ENCODE measurements around the gene RPS27. TPM values are rescaled to one million over a fixed set of nuclear protein-coding genes. Genes with fewer than 3 reads are reported as not detected.
A peak's percentile ranks its signal among the peaks of the same experiment; 100 is the strongest.

RPS27 gene
- total and polyA plus RNA-seq, 2 of the 13 experiments (the other 11 are each of a cell fraction or from before 2014, with no cell fraction given), result 3,737 to 9,964 TPM

DNA sequence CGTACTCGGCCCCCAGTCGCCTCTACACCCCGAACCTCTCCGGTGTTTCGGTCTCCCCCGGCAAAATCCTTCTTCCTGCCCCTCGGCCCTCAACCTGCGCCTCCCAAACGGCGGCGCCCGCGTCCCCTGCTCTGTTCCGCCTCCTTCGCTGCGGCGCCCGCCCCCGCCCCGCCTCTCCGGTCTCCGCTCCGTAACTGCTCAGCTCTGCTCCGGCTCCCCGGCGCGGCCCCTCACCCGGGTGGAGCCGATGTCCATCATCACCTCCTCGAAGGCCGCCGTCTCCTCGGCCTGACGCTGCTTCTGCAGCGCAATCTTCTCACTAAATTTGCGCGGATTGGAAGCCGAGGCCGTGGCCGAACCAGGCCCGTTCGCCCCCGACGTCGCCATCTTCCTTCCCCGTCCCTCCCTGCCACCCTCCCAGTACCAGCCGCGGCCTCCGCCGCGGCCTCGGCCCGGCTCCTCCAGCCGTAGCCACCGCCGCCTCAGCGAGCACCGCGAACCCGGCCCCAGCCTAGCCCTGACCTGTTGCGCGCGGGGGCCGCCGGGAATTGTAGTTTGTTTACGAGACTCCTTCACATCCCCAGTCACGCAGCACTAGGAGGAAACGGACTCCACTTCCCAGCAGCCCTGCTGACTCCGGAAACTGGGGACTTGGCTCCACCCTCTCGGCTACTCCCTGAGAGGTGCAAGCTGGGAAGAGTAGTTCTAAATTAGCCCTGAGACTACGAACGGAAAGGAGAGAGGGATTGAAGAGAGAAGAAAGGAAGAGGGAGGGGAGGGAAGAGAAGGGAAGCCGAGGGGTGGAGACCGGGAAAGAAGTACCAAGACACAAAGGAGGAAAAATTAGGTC lies 32.2 kb upstream of the RPS27 start, which contains the start of gene CRTC2 (continued):
- TF ChIP-seq MAZ (IDR thresholded peaks at IDR 0.05; ENCODE audit: borderline replicate concordance, low read depth, low read length) (no peak), MAZ (CRISPR knock-in tag; IDR thresholded peaks at IDR 0.05; ENCODE audit: low read depth) (peak; percentile 75), ZNF101 (CRISPR knock-in tag; IDR thresholded peaks at IDR 0.05; ENCODE audit: borderline replicate concordance, low read depth) (no peak; the same call in 1 of the 2 replicates), ZNF460 (CRISPR knock-in tag; IDR thresholded peaks at IDR 0.05; ENCODE audit: borderline replicate concordance) (peak; percentile 17; the same call in 1 of the 2 replicates), STAG1 (CRISPR knock-in tag; IDR thresholded peaks at IDR 0.05) (no peak), PHF20 (CRISPR knock-in tag; IDR thresholded peaks at IDR 0.05) (peak; percentile 57), ZNF331 (CRISPR knock-in tag; IDR thresholded peaks at IDR 0.05) (no peak), POLR2A (IDR thresholded peaks at IDR 0.05; ENCODE audit: insufficient read depth in 1 of 2, low read depth in 2 of 2, low read length in 2 of 2) (peak in 1 of 2 experiments; percentile 71; a peak in 3 of 4 replicates), ARNT (IDR thresholded peaks at IDR 0.05) (no peak), ZMAT3 (CRISPR knock-in tag; conservative IDR thresholded peaks at IDR 0.05) (no peak), GTF3A (CRISPR knock-in tag; conservative IDR thresholded peaks at IDR 0.05) (no peak), SALL1 (CRISPR knock-in tag; IDR thresholded peaks at IDR 0.05) (peak; percentile 58; the same call in 1 of the 2 replicates), MLLT10 (CRISPR knock-in tag; IDR thresholded peaks at IDR 0.05) (no peak)
- TF ChIP-seq, protein P1, sequence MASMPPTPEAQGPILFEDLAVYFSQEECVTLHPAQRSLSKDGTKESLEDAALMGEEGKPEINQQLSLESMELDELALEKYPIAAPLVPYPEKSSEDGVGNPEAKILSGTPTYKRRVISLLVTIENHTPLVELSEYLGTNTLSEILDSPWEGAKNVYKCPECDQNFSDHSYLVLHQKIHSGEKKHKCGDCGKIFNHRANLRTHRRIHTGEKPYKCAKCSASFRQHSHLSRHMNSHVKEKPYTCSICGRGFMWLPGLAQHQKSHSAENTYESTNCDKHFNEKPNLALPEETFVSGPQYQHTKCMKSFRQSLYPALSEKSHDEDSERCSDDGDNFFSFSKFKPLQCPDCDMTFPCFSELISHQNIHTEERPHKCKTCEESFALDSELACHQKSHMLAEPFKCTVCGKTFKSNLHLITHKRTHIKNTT (CRISPR knock-in tag; IDR thresholded peaks at IDR 0.05), result peak; percentile 62; the same call in 1 of the 2 replicates
- TF ChIP-seq, protein P2, sequence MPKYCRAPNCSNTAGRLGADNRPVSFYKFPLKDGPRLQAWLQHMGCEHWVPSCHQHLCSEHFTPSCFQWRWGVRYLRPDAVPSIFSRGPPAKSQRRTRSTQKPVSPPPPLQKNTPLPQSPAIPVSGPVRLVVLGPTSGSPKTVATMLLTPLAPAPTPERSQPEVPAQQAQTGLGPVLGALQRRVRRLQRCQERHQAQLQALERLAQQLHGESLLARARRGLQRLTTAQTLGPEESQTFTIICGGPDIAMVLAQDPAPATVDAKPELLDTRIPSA (CRISPR knock-in tag; IDR thresholded peaks at IDR 0.05; ENCODE audit: borderline replicate concordance), result no peak
- TF ChIP-seq, protein P3, sequence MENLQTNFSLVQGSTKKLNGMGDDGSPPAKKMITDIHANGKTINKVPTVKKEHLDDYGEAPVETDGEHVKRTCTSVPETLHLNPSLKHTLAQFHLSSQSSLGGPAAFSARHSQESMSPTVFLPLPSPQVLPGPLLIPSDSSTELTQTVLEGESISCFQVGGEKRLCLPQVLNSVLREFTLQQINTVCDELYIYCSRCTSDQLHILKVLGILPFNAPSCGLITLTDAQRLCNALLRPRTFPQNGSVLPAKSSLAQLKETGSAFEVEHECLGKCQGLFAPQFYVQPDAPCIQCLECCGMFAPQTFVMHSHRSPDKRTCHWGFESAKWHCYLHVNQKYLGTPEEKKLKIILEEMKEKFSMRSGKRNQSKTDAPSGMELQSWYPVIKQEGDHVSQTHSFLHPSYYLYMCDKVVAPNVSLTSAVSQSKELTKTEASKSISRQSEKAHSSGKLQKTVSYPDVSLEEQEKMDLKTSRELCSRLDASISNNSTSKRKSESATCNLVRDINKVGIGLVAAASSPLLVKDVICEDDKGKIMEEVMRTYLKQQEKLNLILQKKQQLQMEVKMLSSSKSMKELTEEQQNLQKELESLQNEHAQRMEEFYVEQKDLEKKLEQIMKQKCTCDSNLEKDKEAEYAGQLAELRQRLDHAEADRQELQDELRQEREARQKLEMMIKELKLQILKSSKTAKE (CRISPR knock-in tag; IDR thresholded peaks at IDR 0.05; ENCODE audit: borderline replicate concordance), result no peak; the same call in 1 of the 2 replicates
- TF ChIP-seq, protein P4, sequence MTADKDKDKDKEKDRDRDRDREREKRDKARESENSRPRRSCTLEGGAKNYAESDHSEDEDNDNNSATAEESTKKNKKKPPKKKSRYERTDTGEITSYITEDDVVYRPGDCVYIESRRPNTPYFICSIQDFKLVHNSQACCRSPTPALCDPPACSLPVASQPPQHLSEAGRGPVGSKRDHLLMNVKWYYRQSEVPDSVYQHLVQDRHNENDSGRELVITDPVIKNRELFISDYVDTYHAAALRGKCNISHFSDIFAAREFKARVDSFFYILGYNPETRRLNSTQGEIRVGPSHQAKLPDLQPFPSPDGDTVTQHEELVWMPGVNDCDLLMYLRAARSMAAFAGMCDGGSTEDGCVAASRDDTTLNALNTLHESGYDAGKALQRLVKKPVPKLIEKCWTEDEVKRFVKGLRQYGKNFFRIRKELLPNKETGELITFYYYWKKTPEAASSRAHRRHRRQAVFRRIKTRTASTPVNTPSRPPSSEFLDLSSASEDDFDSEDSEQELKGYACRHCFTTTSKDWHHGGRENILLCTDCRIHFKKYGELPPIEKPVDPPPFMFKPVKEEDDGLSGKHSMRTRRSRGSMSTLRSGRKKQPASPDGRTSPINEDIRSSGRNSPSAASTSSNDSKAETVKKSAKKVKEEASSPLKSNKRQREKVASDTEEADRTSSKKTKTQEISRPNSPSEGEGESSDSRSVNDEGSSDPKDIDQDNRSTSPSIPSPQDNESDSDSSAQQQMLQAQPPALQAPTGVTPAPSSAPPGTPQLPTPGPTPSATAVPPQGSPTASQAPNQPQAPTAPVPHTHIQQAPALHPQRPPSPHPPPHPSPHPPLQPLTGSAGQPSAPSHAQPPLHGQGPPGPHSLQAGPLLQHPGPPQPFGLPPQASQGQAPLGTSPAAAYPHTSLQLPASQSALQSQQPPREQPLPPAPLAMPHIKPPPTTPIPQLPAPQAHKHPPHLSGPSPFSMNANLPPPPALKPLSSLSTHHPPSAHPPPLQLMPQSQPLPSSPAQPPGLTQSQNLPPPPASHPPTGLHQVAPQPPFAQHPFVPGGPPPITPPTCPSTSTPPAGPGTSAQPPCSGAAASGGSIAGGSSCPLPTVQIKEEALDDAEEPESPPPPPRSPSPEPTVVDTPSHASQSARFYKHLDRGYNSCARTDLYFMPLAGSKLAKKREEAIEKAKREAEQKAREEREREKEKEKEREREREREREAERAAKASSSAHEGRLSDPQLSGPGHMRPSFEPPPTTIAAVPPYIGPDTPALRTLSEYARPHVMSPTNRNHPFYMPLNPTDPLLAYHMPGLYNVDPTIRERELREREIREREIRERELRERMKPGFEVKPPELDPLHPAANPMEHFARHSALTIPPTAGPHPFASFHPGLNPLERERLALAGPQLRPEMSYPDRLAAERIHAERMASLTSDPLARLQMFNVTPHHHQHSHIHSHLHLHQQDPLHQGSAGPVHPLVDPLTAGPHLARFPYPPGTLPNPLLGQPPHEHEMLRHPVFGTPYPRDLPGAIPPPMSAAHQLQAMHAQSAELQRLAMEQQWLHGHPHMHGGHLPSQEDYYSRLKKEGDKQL (CRISPR knock-in tag; IDR thresholded peaks at IDR 0.05; ENCODE audit: low read depth), result no peak
- TF ChIP-seq, protein P5, sequence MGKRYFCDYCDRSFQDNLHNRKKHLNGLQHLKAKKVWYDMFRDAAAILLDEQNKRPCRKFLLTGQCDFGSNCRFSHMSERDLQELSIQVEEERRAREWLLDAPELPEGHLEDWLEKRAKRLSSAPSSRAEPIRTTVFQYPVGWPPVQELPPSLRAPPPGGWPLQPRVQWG (CRISPR knock-in tag; IDR thresholded peaks at IDR 0.05; ENCODE audit: borderline replicate concordance, low read depth), result no peak
